A673 (cell line): ENCODE measurements around the gene CNTD1.

Experiments used
- CTCF ChIP-seq: fragments of 300-800, 200-600 bp; sonication (generic); conservative IDR thresholded peaks from 2 replicates; pipeline ENCODE4 v1.5.1; 2017; ENCODE audit warnings: low read depth, mild to moderate bottlenecking, antibody characterized with exemption, low read length, moderate library complexity, mixed read lengths
- EZH2 ChIP-seq: fragments of 200-600 bp; sonication (generic); IDR thresholded peaks from 2 replicates; pipeline ENCODE4 v1.6.1; 2017; ENCODE audit warnings: borderline replicate concordance, low read depth, mild to moderate bottlenecking, mixed read lengths, antibody characterized with exemption, low read length; ENCODE audit not compliant: poor library complexity, severe bottlenecking

- TF ChIP-seq CTCF (no peak), EZH2 (no peak)
Measured at GRCh38 chr17:42844761-42845555, 46.3 kb downstream of the CNTD1 start.
